Endodermal cell (in vitro differentiated cells): ENCODE data around the gene FKBP2. TPM values are rescaled to one million over a fixed set of nuclear protein-coding genes. Genes with fewer than 3 reads are reported as not detected.

Experiments used
- DNase-seq: peaks from one replicate; pipeline ENCODE4 v3.0.0-alpha.2; 2017
- H3K27ac ChIP-seq: 2 replicates; pipeline ENCODE4 v1.5.1; 2013; ENCODE audit warnings: mild to moderate bottlenecking, low read depth, low read length, moderate library complexity
- H3K27me3 ChIP-seq: 2 replicates; pipeline ENCODE4 v1.6.1; 2013; ENCODE audit warnings: mild to moderate bottlenecking, low read length, moderate library complexity; ENCODE audit not compliant: insufficient read depth, control insufficient read depth, poor library complexity, severe bottlenecking
- H3K36me3 ChIP-seq: 2 replicates; pipeline ENCODE4 v1.7.0; 2013; ENCODE audit warnings: mild to moderate bottlenecking, low read length, moderate library complexity; ENCODE audit not compliant: control insufficient read depth, insufficient read depth
- H3K4me1 ChIP-seq: one replicate; pipeline ENCODE4 v1.7.0; 2013; ENCODE audit warnings: low read length; ENCODE audit not compliant: control insufficient read depth, insufficient read depth
- H3K4me3 ChIP-seq: 2 replicates; pipeline ENCODE4 v1.5.1; 2013; ENCODE audit warnings: mild to moderate bottlenecking, low read length, moderate library complexity
- H3K9ac ChIP-seq: 2 replicates; pipeline ENCODE4 v1.6.1; 2013; ENCODE audit warnings: mild to moderate bottlenecking, low read length, moderate library complexity; ENCODE audit not compliant: poor library complexity, severe bottlenecking; ENCODE audit errors: extremely low read depth
- H3K9me3 ChIP-seq: 2 replicates; pipeline ENCODE4 v1.6.1; 2013; ENCODE audit warnings: mild to moderate bottlenecking, low read length, moderate library complexity; ENCODE audit not compliant: control insufficient read depth
- H3K27ac Mint-ChIP-seq: 2 replicates; pipeline ENCODE4 v1.8.0; 2020; ENCODE audit warnings: mixed read lengths
- H3K27me3 Mint-ChIP-seq: 2 replicates; pipeline ENCODE4 v1.8.0; 2021; ENCODE audit warnings: mild to moderate bottlenecking, mixed read lengths; ENCODE audit not compliant: insufficient read depth
- H3K36me3 Mint-ChIP-seq: 2 replicates; pipeline ENCODE4 v1.8.0; 2020; ENCODE audit warnings: low read depth, mixed read lengths
- H3K4me1 Mint-ChIP-seq: 2 replicates; pipeline ENCODE4 v1.8.0; 2020; ENCODE audit warnings: mixed read lengths
- H3K4me3 Mint-ChIP-seq: 2 replicates; pipeline ENCODE4 v1.8.0; 2020; ENCODE audit warnings: mild to moderate bottlenecking, moderate library complexity, mixed read lengths
- H3K9me3 Mint-ChIP-seq: 2 replicates; pipeline ENCODE4 v1.8.0; 2020; ENCODE audit warnings: mild to moderate bottlenecking, mixed read lengths
- WGBS, 2 experiments: methylation state at CpG; one replicate each; pipeline versions ENCODE4 v1.1.5 to v1.1.7; 2013; ENCODE audit warnings: missing lambda C conversion rate in 2 of 2, mixed read lengths in 1 of 2; ENCODE audit not compliant: insufficient coverage in 1 of 2, insufficient read length in 1 of 2; 5-methylcytosine and 5-hydroxymethylcytosine counted together
- total RNA-seq, 2 donors: library from RNA; stranded (reverse); fragmentation: NEBNext Ultra II Directional in 1 of 2; extraction: Animal tissue kit (Norgen Biotek cat#: 25700) in 1 of 2; gene quantifications; 2 replicates in 1 of 2; 3 replicates in 1 of 2; pipeline ENCODE4 v1.2.1, GENCODE V29; 2021
- TF ChIP-seq, protein P1 (sequence below): fragments of 200-600 bp; sonication (generic); conservative IDR thresholded peaks from 2 replicates; pipeline ENCODE4 v1.5.0; 2021; ENCODE audit warnings: antibody characterized with exemption, mild to moderate bottlenecking

FKBP2 gene
- total RNA-seq, 2 donors from 2014 or later = 44.6 to 53.7 TPM

DNA sequence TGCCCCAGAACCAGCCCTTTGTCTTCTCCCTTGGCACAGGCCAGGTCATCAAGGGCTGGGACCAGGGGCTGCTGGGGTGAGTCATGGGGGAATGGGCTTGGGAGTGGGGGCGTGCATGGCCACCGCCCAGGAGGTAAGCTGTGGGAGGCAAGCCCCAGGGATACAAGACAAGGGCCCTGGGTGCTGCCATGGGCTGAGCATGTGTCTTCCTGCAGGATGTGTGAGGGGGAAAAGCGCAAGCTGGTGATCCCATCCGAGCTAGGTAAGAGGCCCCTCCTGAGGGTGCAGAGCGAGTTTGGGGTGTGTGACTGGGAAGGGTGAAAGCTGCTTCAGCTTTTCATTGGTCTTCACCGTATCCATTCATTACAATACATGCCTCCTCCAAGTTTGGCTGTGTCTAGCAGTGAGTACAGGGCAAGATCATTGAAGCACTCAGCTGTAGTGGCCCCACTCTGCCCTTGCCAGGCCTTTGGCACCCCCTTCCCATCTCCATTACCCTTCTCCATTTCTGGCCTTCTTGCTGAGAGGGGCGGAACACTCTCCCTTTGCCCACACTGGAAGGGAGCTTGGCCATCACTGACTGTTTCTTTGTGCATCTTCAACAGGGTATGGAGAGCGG is 2.5 kb downstream of the FKBP2 start:
- Mint-ChIP-seq H3K4me3 (peak overlapping the region; percentile 76), H3K36me3 (peaks cover 24% of the 10 kb centered on the region), H3K4me1 (peaks cover 16% of the 10 kb centered on the region), H3K9me3 (no peaks in the 10 kb centered on the region), H3K27me3 (no peaks in the 10 kb centered on the region), H3K27ac (peak overlapping the region; percentile 48)
- H3K36me3 ChIP-seq = peaks cover 23% of the 10 kb centered on the region
- no peaks in the 10 kb centered on the region for H3K9me3 ChIP-seq
- no peak overlapping the region for H3K27ac ChIP-seq
- H3K4me3 ChIP-seq = no peak overlapping the region
- no peak for DNase-seq
- H3K9ac ChIP-seq = no peak overlapping the region
- peaks cover 7% of the 10 kb centered on the region for H3K4me1 ChIP-seq
- WGBS, 2 experiments = 96 to 97% methylated on average over 4 to 8 of the region's 8 CpGs
- no peaks in the 10 kb centered on the region for H3K27me3 ChIP-seq
- TF ChIP-seq, protein P1, sequence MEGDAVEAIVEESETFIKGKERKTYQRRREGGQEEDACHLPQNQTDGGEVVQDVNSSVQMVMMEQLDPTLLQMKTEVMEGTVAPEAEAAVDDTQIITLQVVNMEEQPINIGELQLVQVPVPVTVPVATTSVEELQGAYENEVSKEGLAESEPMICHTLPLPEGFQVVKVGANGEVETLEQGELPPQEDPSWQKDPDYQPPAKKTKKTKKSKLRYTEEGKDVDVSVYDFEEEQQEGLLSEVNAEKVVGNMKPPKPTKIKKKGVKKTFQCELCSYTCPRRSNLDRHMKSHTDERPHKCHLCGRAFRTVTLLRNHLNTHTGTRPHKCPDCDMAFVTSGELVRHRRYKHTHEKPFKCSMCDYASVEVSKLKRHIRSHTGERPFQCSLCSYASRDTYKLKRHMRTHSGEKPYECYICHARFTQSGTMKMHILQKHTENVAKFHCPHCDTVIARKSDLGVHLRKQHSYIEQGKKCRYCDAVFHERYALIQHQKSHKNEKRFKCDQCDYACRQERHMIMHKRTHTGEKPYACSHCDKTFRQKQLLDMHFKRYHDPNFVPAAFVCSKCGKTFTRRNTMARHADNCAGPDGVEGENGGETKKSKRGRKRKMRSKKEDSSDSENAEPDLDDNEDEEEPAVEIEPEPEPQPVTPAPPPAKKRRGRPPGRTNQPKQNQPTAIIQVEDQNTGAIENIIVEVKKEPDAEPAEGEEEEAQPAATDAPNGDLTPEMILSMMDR = no peak

DNA sequence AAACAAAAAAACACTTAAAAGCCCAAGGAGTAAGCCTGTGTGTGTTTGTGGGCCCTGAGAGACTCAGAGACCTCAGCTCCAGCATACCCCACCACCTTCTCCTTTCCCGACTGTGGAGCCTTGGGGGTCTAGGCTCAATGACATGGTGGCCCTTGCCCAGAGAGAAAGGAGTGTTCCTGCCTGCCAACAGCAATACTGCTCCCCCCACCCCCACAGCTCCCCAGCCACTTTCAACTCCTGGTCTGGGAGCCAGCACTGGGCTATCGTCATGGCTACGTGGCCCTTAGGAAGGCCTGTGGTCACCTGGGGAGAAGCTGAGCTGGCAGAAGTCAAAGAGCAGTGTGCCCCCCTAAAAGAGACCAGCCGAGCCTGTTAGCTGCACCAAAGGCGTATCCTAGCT is 3.2 kb downstream of the FKBP2 start:
- Mint-ChIP-seq H3K27me3 (no peaks in the 10 kb centered on the region), H3K27ac (peak overlapping the region; percentile 48), H3K9me3 (no peaks in the 10 kb centered on the region), H3K4me1 (peaks cover 22% of the 10 kb centered on the region), H3K4me3 (peak overlapping the region; percentile 76), H3K36me3 (peaks cover 18% of the 10 kb centered on the region)
- no peak for DNase-seq
- Histone ChIP-seq H3K9ac (no peak overlapping the region), H3K27me3 (no peaks in the 10 kb centered on the region), H3K4me1 (peaks cover 11% of the 10 kb centered on the region), H3K9me3 (no peaks in the 10 kb centered on the region), H3K36me3 (peaks cover 20% of the 10 kb centered on the region), H3K4me3 (no peak overlapping the region), H3K27ac (no peak overlapping the region)
- 67 to 78% methylated on average over 2 to 5 of the region's 5 CpGs for WGBS, 2 experiments
- TF ChIP-seq, protein P1 = no peak

DNA sequence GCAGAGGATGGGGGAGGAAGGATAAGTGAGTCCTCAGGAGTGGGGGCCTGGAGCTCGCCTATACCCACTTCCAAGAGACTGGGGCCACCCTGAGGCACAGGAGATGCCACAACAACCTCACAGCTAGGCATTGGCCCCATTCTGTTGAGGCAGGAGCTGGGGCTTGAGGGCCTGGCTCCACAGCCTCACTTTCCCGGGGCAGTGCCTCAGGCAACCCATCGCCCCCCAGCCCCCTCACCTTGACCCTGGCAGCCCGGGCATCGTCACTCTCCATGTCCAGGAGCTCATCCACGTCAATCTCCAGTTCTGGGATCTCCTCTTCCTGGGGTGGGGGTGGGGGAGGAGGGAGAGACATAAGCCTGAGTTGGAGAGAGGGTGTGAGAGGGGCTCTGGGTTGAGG is 4.1 kb downstream of the FKBP2 start:
- H3K36me3 ChIP-seq = peaks cover 20% of the 10 kb centered on the region
- H3K9ac ChIP-seq = peak overlapping the region; percentile 82
- H3K27ac ChIP-seq = no peak overlapping the region
- no peaks in the 10 kb centered on the region for H3K27me3 ChIP-seq
- WGBS, 2 experiments = 83% methylated on average over 6 of the region's 6 CpGs; no CpG with 5 or more reads in 1 of the 2 experiments
- H3K27ac Mint-ChIP-seq = no peak overlapping the region
- H3K4me1 Mint-ChIP-seq = peaks cover 29% of the 10 kb centered on the region
- H3K36me3 Mint-ChIP-seq = peaks cover 16% of the 10 kb centered on the region
- H3K9me3 ChIP-seq = no peaks in the 10 kb centered on the region
- H3K4me3 Mint-ChIP-seq = peak overlapping the region; percentile 86
- TF ChIP-seq, protein P1 = no peak
- no peaks in the 10 kb centered on the region for H3K9me3 Mint-ChIP-seq
- H3K4me1 ChIP-seq = peaks cover 15% of the 10 kb centered on the region
- no peak for DNase-seq
- no peaks in the 10 kb centered on the region for H3K27me3 Mint-ChIP-seq
- peak overlapping the region; percentile 96 for H3K4me3 ChIP-seq
